ENCODE measurements around the gene SYNGR3. TPM values are rescaled to one million over a fixed set of nuclear protein-coding genes. Genes with fewer than 3 reads are reported as not detected.

The SYNGR3 gene
- total and polyA plus RNA-seq, 2 of the 13 experiments (the other 11 are each of a cell fraction or from before 2014, with no cell fraction given): 0.97 to 5.7 TPM

GRCh38 chr16:2023092-2024031 lies 33.6 kb downstream of the SYNGR3 start (continued):
- TF ChIP-seq HOMEZ (CRISPR knock-in tag; IDR thresholded peaks at IDR 0.05; ENCODE audit: low read depth) (peak; percentile 41; the same call in 1 of the 2 replicates), NFKB2 (CRISPR knock-in tag; IDR thresholded peaks at IDR 0.05; ENCODE audit: borderline replicate concordance) (no peak), MXI1 (IDR thresholded peaks at IDR 0.05; ENCODE audit: borderline replicate concordance, low read depth, low read length) (peak; percentile 74; the same call in 1 of the 3 replicates), ZZZ3 (CRISPR knock-in tag; IDR thresholded peaks at IDR 0.05; ENCODE audit: borderline replicate concordance) (no peak; the same call in 1 of the 2 replicates), ZSCAN31 (CRISPR knock-in tag; IDR thresholded peaks at IDR 0.05; ENCODE audit: low read depth) (peak; percentile 37; the same call in 1 of the 2 replicates), AHDC1 (CRISPR knock-in tag; IDR thresholded peaks at IDR 0.05; ENCODE audit: borderline replicate concordance) (no peak), MXD1 (CRISPR knock-in tag; IDR thresholded peaks at IDR 0.05) (0 out of 2 replicates have a peak, but pooled peaks have one; percentile 33), GZF1 (CRISPR knock-in tag; IDR thresholded peaks at IDR 0.05) (peak; percentile 75; the same call in 1 of the 2 replicates), RFX5 (IDR thresholded peaks at IDR 0.05; ENCODE audit: low read depth, low read length) (no peak), HOXA9 (CRISPR knock-in tag; IDR thresholded peaks at IDR 0.05; ENCODE audit: borderline replicate concordance) (no peak), CEBPG (CRISPR knock-in tag; IDR thresholded peaks at IDR 0.05) (no peak; the same call in 1 of the 2 replicates), TSC22D2 (CRISPR knock-in tag; IDR thresholded peaks at IDR 0.05; ENCODE audit: borderline replicate concordance) (no peak), ZNF660 (CRISPR knock-in tag; IDR thresholded peaks at IDR 0.05; ENCODE audit: borderline replicate concordance, low read depth) (no peak), AGO1 (IDR thresholded peaks at IDR 0.05; ENCODE audit: low read depth, low read length, poor library complexity, severe bottlenecking) (peak; percentile 16), ZNF614 (CRISPR knock-in tag; IDR thresholded peaks at IDR 0.05; ENCODE audit: borderline replicate concordance) (no peak), MED8 (CRISPR knock-in tag; IDR thresholded peaks at IDR 0.05; ENCODE audit: insufficient replicate concordance) (peak; percentile 27), NAIF1 (CRISPR knock-in tag; IDR thresholded peaks at IDR 0.05; ENCODE audit: borderline replicate concordance) (no peak), ZNF496 (CRISPR knock-in tag; IDR thresholded peaks at IDR 0.05; ENCODE audit: insufficient replicate concordance) (no peak), ZNF12 (CRISPR knock-in tag; IDR thresholded peaks at IDR 0.05) (no peak), ZNF841 (CRISPR knock-in tag; IDR thresholded peaks at IDR 0.05; ENCODE audit: borderline replicate concordance) (no peak)

All from HepG2 (cell line).